Prostate gland (tissue), 2 donors: ENCODE results near the gene GAL3ST3. TPM values are rescaled to one million over a fixed set of nuclear protein-coding genes. Genes with fewer than 3 reads are reported as not detected.
A peak's percentile ranks its signal among the peaks of the same experiment; 100 is the strongest.
"Not testable (repeated sequence)": the region's sequence is repeated elsewhere in the genome, so short reads cannot be mapped to it uniquely, and the experiment has no call there.

Experiments used
- DNase-seq: peaks from one replicate; pipeline ENCODE4 v3.0.0-alpha.2; 2019; ENCODE audit warnings: low spot score
- H3K27ac ChIP-seq, 2 donors: fragments of 200-600 bp; sonication (generic); 2 replicates each; pipeline ENCODE4 v1.5.1; 2017 to 2019
- H3K27me3 ChIP-seq: fragments of 200-600 bp; sonication (generic); replicated peaks from 2 replicates; pipeline ENCODE4 v1.5.1; 2019; ENCODE audit not compliant: insufficient read depth
- H3K36me3 ChIP-seq, 2 donors: fragments of 200-600 bp; sonication (generic); 1 replicate in 1 of 2; 2 replicates in 1 of 2; pipeline versions ENCODE4 v1.5.1 to v1.8.1; 2017 to 2019
- H3K4me1 ChIP-seq: fragments of 200-600 bp; sonication (generic); replicated peaks from 2 replicates; pipeline ENCODE4 v1.5.1; 2019
- H3K4me3 ChIP-seq, 2 donors: fragments of 200-600 bp; sonication (generic); 2 replicates each; pipeline ENCODE4 v1.5.1; 2017 to 2019
- H3K9me3 ChIP-seq: fragments of 200-600 bp; sonication (generic); 2 replicates; pipeline ENCODE4 v1.5.1; 2017
- POLR2A ChIP-seq: fragments of 450-650 bp; IDR thresholded peaks from one replicate; pipeline ENCODE4 v1.6.1; 2016; ENCODE audit warnings: antibody characterized with exemption, mild to moderate bottlenecking
- POLR2AphosphoS5 ChIP-seq: sonication (generic); formaldehyde crosslinking; IDR thresholded peaks from one replicate; pipeline ENCODE4 v1.6.1; 2017; ENCODE audit warnings: antibody characterized with exemption
- WGBS: methylation state at CpG from one replicate; pipeline ENCODE4 v1.1.5; 2018; 5-methylcytosine and 5-hydroxymethylcytosine counted together
- intact Hi-C: fragments of 100-400 bp; cut with DNase I; formaldehyde crosslinking; loops from one replicate; pipeline ENCODE4 v1.14.2; 2022
- total RNA-seq, 2 donors: library from RNA; depleted of rRNA; stranded (reverse); fragments of >200 nt; gene quantifications; one replicate each; pipeline ENCODE4 v1.1.0, GENCODE V29; 2016
- TF ChIP-seq, protein P1 (sequence below), 4 experiments: fragments of 200-600 bp in 2 of 4; fragments of 450-650 bp in 2 of 4; sonication (generic) in 2 of 4; IDR thresholded peaks; 1 replicate in 3 of 4; 2 replicates in 1 of 4; pipeline ENCODE4 v1.5.1; 2016 to 2019; ENCODE audit warnings: antibody characterized with exemption in 4 of 4, mild to moderate bottlenecking in 2 of 4, moderate library complexity in 2 of 4

Gene GAL3ST3
- total RNA-seq, 2 donors from 2014 or later = 2.3 to 4.3 TPM

DNA sequence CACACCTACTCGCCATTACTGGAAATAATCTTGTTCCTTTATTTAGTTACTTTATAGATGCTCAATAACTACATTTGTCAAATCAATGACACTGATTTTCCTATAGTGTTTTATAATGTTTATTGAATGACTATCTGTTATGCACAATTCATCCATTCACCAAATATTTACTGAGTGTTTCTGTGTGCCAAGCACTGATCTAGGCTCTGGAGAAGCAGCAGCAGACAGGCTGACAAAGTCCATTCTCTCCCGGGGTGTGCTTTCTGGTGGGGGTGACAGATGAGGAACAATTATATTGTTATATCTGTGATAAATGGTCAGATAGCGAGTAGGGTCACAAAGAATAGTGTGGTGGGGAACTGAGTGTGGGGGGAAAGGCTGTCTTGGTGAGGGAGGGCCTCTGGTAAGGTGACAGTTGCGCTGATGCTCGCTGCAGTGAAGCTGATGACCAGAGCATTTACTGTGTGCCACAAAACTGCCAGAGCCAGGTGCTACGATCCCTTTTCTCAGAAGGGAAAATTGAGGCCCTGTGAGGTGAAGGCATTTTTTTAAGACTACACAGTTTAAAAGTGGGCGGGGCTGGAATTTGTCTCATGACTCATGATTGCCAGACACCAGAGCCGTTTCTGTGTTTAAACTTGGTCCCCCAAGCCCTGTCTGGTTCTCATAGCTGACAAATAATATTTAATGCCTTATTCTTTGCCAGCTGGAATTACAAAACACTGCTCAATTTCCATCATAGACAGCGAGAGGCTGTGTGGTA lies 31.3 kb upstream of the GAL3ST3 start:
- Histone ChIP-seq H3K4me1 (peaks cover 12% of the 10 kb centered on the region), H3K4me3 (no peak overlapping the region), H3K36me3 (no peaks in the 10 kb centered on the region), H3K27ac (peak overlapping the region; percentile 75 to 77), H3K27me3 (no peaks in the 10 kb centered on the region), H3K9me3 (no peaks in the 10 kb centered on the region)
- intact Hi-C loops = no loop called here
- WGBS = 62% methylated on average over 9 of the region's 9 CpGs
- peak; percentile 67 for DNase-seq
- no peak for TF ChIP-seq POLR2A
- TF ChIP-seq POLR2AphosphoS5 = peak; percentile 20

DNA sequence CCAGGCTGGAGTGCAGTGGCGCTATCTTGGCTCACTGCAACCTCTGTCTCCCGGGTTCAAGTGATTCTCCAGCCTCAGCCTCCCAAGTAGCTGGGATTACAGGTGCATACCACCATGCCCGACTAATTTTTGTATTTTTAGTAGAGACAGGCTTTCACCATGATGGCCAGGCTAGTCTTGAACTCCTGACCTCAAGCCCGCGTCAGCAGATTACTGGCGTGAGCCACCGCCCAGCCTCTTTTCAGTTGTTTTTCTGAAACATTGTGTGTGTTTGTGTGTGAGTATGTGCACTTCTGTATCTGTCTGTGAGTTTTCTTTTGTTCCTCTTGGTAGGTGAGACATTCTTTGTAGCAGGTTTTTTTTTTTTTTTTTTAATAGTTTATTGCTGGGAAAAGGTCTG lies 30.0 kb upstream of the GAL3ST3 start:
- H3K27me3 ChIP-seq, DNase-seq, intact Hi-C loops, H3K36me3 ChIP-seq, H3K27ac ChIP-seq, H3K4me3 ChIP-seq, H3K9me3 ChIP-seq: not testable (repeated sequence)
- H3K4me1 ChIP-seq = peaks cover 12% of the 10 kb centered on the region
- WGBS = 94% methylated on average over 7 of the region's 7 CpGs

DNA sequence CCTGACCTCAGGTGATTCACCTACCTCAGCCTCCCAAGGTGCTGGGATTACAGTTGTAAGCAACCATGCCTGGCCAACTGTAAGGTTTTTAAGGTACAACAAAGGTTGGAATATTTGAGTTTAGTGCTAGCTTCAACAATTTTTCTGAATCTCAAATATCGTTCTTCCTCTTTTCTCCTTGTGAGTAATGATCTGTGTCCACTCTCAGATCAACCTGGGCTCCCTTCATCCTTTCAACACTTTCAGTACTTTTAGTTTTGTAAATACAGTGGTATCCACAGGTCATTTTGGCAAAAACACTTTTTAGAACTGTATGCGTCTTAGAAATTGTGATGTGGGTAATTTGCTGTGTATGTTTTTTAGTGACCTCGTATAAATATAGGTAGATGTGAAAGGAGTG lies 29.0 kb upstream of the GAL3ST3 start:
- no peak overlapping the region for H3K4me3 ChIP-seq
- DNase-seq = no peak
- H3K4me1 ChIP-seq = peaks cover 12% of the 10 kb centered on the region
- no peaks in the 10 kb centered on the region for H3K36me3 ChIP-seq
- 90% methylated on average over 3 of the region's 3 CpGs for WGBS
- TF ChIP-seq POLR2A (no peak), POLR2AphosphoS5 (no peak)
- TF ChIP-seq, protein P1, sequence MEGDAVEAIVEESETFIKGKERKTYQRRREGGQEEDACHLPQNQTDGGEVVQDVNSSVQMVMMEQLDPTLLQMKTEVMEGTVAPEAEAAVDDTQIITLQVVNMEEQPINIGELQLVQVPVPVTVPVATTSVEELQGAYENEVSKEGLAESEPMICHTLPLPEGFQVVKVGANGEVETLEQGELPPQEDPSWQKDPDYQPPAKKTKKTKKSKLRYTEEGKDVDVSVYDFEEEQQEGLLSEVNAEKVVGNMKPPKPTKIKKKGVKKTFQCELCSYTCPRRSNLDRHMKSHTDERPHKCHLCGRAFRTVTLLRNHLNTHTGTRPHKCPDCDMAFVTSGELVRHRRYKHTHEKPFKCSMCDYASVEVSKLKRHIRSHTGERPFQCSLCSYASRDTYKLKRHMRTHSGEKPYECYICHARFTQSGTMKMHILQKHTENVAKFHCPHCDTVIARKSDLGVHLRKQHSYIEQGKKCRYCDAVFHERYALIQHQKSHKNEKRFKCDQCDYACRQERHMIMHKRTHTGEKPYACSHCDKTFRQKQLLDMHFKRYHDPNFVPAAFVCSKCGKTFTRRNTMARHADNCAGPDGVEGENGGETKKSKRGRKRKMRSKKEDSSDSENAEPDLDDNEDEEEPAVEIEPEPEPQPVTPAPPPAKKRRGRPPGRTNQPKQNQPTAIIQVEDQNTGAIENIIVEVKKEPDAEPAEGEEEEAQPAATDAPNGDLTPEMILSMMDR (IDR thresholded peaks at IDR 0.05) = no peak
- no peak overlapping the region for H3K27ac ChIP-seq
- intact Hi-C loops = no loop called here
- no peaks in the 10 kb centered on the region for H3K27me3 ChIP-seq
- H3K9me3 ChIP-seq = no peaks in the 10 kb centered on the region

DNA sequence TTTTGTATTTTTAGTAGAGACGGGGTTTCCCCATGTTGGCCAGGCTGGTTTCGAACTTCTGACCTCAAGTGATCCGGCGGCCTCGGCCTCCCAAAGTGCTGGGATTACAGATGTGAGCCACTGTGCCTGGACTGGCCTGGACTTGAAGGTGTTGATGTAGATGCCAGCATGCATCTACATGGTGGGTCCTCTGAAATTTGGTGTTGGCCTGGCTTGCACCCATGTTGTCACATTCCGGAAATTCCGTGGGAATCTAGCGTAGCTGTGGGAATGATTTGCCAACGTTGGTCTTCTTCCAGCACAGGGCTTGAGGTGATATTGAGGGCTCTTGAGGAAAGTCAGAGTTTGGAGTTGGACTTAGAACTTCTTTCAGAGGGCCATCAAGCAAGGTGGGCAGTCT lies 27.6 kb upstream of the GAL3ST3 start:
- DNase-seq = no peak
- intact Hi-C loops = no loop called here

DNA sequence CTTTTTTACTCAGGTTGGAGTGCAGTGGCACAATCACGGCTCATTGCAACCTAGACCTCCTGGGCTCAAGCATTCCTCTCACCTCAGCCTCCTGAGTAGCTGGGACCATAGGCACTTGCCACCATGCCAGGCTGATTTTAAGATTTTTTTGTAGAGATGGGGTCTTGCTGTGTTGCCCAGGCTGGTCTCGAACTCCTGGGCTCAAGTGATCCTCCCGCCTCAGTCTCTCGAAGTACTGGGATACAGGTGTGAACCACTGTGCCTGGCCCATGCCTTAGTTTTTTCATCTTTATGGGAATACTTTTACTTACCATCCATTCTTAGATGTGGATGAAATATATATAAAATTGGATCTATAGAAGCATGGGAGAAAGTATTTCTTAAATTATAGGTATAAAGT lies 26.3 kb upstream of the GAL3ST3 start:
- Histone ChIP-seq H3K4me1 (peaks cover 5% of the 10 kb centered on the region), H3K9me3 (no peaks in the 10 kb centered on the region), H3K27ac (no peak overlapping the region), H3K27me3 (no peaks in the 10 kb centered on the region), H3K4me3 (no peak overlapping the region), H3K36me3 (no peaks in the 10 kb centered on the region)
- DNase-seq = no peak
- intact Hi-C loops = no loop called here
- no peak for TF ChIP-seq POLR2AphosphoS5
- 94% methylated on average over 4 of the region's 4 CpGs for WGBS

More for the DNA sequence above, 27.6 kb upstream of the GAL3ST3 start:
- no peaks in the 10 kb centered on the region for H3K27me3 ChIP-seq
- no peaks in the 10 kb centered on the region for H3K36me3 ChIP-seq
- H3K4me3 ChIP-seq = no peak overlapping the region
- 82% methylated on average over 9 of the region's 9 CpGs for WGBS
- H3K27ac ChIP-seq = no peak overlapping the region
- no peaks in the 10 kb centered on the region for H3K9me3 ChIP-seq
- TF ChIP-seq, protein P1 (IDR thresholded peaks at IDR 0.05) = no peak
- TF ChIP-seq POLR2A = no peak
- no peak for TF ChIP-seq POLR2AphosphoS5
- H3K4me1 ChIP-seq = peaks cover 8% of the 10 kb centered on the region

DNA sequence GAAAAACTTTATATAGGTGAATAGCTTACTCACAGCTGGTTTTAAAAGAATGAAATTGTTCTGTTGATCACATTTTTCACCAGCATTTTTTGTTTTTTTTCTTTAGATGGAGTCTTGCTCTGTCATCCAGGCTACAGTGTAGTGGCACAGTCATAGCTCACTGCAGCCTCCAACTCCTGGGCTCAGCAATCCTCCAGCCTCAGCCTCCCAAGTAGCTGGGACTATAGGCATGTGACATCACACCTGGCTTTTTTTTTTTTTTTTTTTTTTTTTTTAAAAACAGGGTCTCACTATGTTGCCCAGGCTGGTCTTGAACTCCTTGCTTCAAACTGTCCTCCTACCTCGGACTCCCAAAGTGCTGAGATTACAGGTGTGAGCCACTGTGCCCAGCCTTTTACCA lies 24.7 kb upstream of the GAL3ST3 start:
- 100% methylated on average over 1 of the region's 1 CpG for WGBS
- Histone ChIP-seq H3K27me3 (no peaks in the 10 kb centered on the region), H3K9me3 (no peaks in the 10 kb centered on the region), H3K36me3 (no peaks in the 10 kb centered on the region), H3K4me3 (no peak overlapping the region), H3K4me1 (peaks cover 5% of the 10 kb centered on the region), H3K27ac (no peak overlapping the region)
- intact Hi-C loops = no loop called here
- no peak for TF ChIP-seq POLR2AphosphoS5
- no peak for TF ChIP-seq POLR2A
- TF ChIP-seq, protein P1 (IDR thresholded peaks at IDR 0.05) = no peak
- DNase-seq = no peak
